Renal pelvis (tissue), 12 donors: ENCODE measurements around the gene SUMO2. TPM values are rescaled to one million over a fixed set of nuclear protein-coding genes. Genes with fewer than 3 reads are reported as not detected.
A peak's percentile ranks its signal among the peaks of the same experiment; 100 is the strongest.
"Not testable (repeated sequence)": the region's sequence is repeated elsewhere in the genome, so short reads cannot be mapped to it uniquely, and the experiment has no call there.

ENCODE experiments used
- DNase-seq: peaks from one replicate; pipeline ENCODE4 v3.0.0-alpha.2; 2013
- long read RNA-seq, 16 experiments: transcript quantifications; one replicate each; lab custom pipeline, GENCODE V29; 2026
- polyA plus RNA-seq, 3 donors: library from polyadenylated mRNA; unstranded; fragments of 120-200 nt; gene quantifications; one replicate each; pipeline ENCODE4 v1.2.1, GENCODE V29; 2013; ENCODE audit not compliant: insufficient read length in 3 of 3

The SUMO2 gene
- polyA plus RNA-seq: 100 to 1,000 TPM; 651 to 676 (median 657) TPM
- long read RNA-seq, donor 1, transcript SUMO2-202 (4 exons, 3,190 nt): major isoform, 334 of 369 reads
- long read RNA-seq, donor 1, transcript SUMO2-203 (4 exons, 490 nt): minor isoform, 9 of 369 reads
- long read RNA-seq, donor 1, partial matches to known transcripts: 25 of 369 reads
- long read RNA-seq, donor 1, other reads (novel, unspliced or antisense): 0 of 369 reads
- long read RNA-seq, donor 2, transcript SUMO2-202 (4 exons, 3,190 nt): major isoform, 478 of 506 reads
- long read RNA-seq, donor 2, transcript SUMO2-203 (4 exons, 490 nt): minor isoform, 8 of 506 reads
- long read RNA-seq, donor 2, partial matches to known transcripts: 18 of 506 reads
- long read RNA-seq, donor 2, other reads (novel, unspliced or antisense): 0 of 506 reads
- long read RNA-seq, donor 3, transcript SUMO2-202 (4 exons, 3,190 nt): major isoform, 378 of 401 reads
- long read RNA-seq, donor 3, partial matches to known transcripts: 16 of 401 reads
- long read RNA-seq, donor 3, other reads (novel, unspliced or antisense): 0 of 401 reads
- long read RNA-seq, donor 4, transcript SUMO2-202 (4 exons, 3,190 nt): major isoform, 440 of 466 reads
- long read RNA-seq, donor 4, partial matches to known transcripts: 22 of 466 reads
- long read RNA-seq, donor 4, other reads (novel, unspliced or antisense): 0 of 466 reads
- long read RNA-seq, donor 5, transcript SUMO2-202 (4 exons, 3,190 nt): major isoform, 199 of 207 reads
- long read RNA-seq, donor 5, partial matches to known transcripts: 5 of 207 reads
- long read RNA-seq, donor 5, other reads (novel, unspliced or antisense): 0 of 207 reads
- long read RNA-seq, donor 6, transcript SUMO2-202 (4 exons, 3,190 nt): major isoform, 265 of 303 reads
- long read RNA-seq, donor 6, transcript SUMO2-203 (4 exons, 490 nt): minor isoform, 9 of 303 reads
- long read RNA-seq, donor 6, partial matches to known transcripts: 28 of 303 reads
- long read RNA-seq, donor 6, other reads (novel, unspliced or antisense): 0 of 303 reads
- long read RNA-seq, donor 7, transcript SUMO2-202 (4 exons, 3,190 nt): major isoform, 406 of 432 reads
- long read RNA-seq, donor 7, partial matches to known transcripts: 20 of 432 reads
- long read RNA-seq, donor 7, other reads (novel, unspliced or antisense): 0 of 432 reads
- long read RNA-seq, donor 8, transcript SUMO2-202 (4 exons, 3,190 nt): major isoform, 230 of 254 reads
- long read RNA-seq, donor 8, transcript SUMO2-203 (4 exons, 490 nt): minor isoform, 6 of 254 reads
- long read RNA-seq, donor 8, partial matches to known transcripts: 17 of 254 reads
- long read RNA-seq, donor 8, other reads (novel, unspliced or antisense): 0 of 254 reads
- long read RNA-seq, donor 9, transcript SUMO2-202 (4 exons, 3,190 nt): major isoform, 474 of 510 reads
- long read RNA-seq, donor 9, transcript SUMO2-201 (3 exons, 809 nt): minor isoform, 5 of 510 reads
- long read RNA-seq, donor 9, partial matches to known transcripts: 28 of 510 reads
- long read RNA-seq, donor 9, other reads (novel, unspliced or antisense): 0 of 510 reads
- long read RNA-seq, donor 10, transcript SUMO2-202 (4 exons, 3,190 nt): major isoform, 316 of 339 reads
- long read RNA-seq, donor 10, partial matches to known transcripts: 19 of 339 reads
- long read RNA-seq, donor 10, other reads (novel, unspliced or antisense): 0 of 339 reads
- long read RNA-seq, donor 11, transcript SUMO2-202 (4 exons, 3,190 nt): major isoform, 267 of 315 reads
- long read RNA-seq, donor 11, partial matches to known transcripts: 41 of 315 reads
- long read RNA-seq, donor 11, other reads (novel, unspliced or antisense): 5 of 315 reads
- long read RNA-seq, donor 12, transcript SUMO2-202 (4 exons, 3,190 nt): major isoform, 497 of 532 reads
- long read RNA-seq, donor 12, partial matches to known transcripts: 29 of 532 reads
- long read RNA-seq, donor 12, other reads (novel, unspliced or antisense): 0 of 532 reads
- long read RNA-seq, donor 13, transcript SUMO2-202 (4 exons, 3,190 nt): major isoform, 251 of 286 reads
- long read RNA-seq, donor 13, partial matches to known transcripts: 31 of 286 reads
- long read RNA-seq, donor 13, other reads (novel, unspliced or antisense): 0 of 286 reads
- long read RNA-seq, donor 14: 0 reads
- long read RNA-seq, donor 15: 0 reads
- long read RNA-seq, donor 16, transcript SUMO2-203 (4 exons, 490 nt): minor isoform, 10 of 519 reads
- long read RNA-seq, donor 16, transcript SUMO2-202 (4 exons, 3,190 nt): major isoform, 491 of 519 reads
- long read RNA-seq, donor 16, partial matches to known transcripts: 14 of 519 reads
- long read RNA-seq, donor 16, other reads (novel, unspliced or antisense): 0 of 519 reads

DNA sequence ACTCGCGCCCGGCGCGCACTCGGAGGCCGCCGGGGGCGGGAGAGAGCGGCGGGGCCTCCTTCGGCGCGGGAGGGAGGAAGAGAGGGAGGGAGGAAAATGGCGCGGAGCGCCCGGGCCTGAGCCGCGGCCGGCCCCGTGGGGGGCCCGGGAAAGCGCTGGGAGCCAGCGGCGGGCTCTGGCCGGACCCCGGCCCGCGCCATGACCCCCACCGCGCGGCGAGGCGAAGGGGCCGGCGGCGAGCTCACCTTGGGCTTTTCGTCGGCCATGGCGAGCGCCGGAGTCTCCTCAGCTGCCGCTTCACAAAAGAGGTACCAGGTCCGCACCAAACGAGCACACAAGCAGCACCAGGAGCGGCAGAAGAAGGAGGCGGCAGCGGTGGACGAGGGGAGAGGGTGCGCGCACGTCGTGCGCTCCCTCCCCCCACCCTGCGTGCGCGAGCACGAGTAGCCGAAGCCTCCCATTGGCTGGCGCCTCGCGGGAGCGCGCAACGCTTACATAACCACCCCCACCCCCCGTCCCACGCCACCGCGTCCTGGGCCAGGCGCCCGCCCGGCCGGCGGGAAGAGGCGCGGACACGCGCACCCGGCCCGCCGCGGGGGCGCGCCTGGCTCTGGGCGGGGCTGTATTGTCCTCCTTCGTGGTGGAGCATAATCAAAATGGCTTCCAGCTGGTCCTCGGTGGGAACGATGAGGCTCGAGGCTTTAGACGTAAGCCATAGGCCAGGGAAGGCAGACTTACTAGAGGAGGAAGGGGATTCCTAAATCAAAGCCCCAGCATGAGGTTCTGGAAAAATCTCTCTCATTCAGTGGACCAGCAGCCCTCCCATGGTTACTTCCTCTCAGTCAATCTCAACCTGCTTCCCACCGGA is at the start of gene SUMO2:
SUMO2 (minus strand) TSS at position 391 of the 868 bp plus-strand sequence; CDS start at position 266, 125 bp downstream.
- peak; percentile 94 for DNase-seq

DNA sequence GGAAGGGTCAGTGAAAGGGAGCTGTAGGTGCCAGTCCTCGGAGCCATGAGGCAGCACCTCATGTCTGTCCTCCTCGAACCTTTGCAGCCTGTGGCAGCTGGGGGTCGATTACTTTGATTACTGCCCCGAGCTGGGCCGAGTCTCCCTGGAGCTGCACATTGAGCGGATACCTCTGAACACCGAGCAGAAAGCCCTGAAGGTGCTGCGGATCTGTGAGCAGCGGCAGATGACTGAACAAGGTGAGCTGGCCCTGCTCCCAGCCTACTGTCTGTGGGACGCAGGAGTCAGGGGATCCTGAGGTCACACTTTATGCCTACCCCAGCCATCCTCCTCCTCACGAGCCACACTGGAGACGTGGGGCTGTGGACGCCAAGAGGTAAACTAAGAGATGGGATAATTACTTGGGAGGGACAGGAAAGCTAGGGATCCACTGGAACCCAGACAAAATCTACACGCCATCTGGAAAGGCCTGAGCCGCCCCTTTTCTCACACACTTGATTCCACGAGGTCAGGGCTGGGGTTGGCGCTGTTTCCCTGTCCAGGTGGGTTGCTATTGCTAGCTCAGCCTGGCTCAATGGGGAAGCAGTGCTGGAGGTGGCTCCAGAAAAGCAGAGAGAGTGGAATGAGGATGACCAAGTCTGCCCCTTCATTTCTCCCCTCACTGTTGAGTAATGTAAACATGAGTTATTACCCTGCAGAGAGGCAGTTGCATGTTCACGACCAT is 49.1 kb upstream of the SUMO2 start:
- DNase-seq: no peak

DNA sequence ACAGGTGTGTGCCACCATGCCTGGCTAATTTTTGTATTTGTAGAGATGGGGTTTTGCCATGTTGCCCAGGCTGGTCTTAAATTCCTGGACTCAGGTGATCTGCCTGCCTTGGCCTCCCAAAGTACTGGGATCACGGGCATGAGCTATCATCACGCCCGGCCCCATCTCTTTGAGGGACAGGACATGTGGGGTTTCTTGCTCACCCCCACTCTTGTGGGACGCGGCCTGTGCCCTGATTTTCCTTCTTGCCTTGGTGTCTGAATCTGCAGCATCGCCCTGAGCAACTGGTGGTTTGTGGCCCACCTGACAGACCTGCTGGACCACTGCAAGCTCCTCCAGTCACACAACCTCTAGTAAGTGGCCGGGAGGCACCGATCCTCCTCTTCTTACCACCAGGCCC is 48.3 kb upstream of the SUMO2 start:
- DNase-seq: no peak

DNA sequence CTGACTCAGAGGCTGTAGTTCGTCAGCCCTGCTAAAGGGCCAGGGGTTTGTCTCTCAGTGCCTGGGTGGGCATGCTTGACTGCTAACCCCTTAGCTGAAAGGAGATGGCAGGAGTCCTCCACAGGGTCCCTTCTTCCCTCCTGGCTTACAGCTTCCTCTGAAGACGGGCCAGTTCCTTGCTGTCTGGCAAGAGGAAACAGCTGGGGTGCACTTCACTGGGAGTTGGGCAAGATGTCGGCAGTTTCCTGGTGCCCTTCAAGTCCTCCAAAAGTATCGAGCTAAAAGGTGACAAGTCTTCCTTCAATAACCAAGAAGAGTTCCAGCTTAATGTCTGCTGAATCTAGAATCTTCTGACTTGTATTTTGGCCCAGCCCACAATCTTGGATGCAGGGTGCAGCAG is 46.1 kb upstream of the SUMO2 start:
- DNase-seq: no peak

DNA sequence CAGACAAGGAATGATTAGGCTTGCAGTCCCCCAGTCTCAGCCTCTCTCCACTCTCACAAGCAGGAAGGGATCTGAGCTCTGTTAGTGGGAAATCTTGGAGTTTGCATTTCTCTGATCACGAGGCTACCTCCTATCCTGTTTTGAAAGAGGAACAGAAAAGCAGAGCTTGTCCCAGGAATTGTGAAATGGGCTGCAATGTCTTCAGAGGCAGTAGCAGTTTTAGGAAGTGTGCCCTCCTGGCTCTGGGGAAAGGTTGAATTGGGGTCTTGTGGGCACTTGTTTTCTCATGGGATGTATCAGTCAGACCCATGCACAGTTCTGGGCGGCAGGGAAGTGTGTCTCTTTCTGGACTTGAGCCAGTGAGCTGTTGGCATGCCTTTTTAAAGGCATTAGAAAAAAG is 45.5 kb upstream of the SUMO2 start:
- no peak for DNase-seq

DNA sequence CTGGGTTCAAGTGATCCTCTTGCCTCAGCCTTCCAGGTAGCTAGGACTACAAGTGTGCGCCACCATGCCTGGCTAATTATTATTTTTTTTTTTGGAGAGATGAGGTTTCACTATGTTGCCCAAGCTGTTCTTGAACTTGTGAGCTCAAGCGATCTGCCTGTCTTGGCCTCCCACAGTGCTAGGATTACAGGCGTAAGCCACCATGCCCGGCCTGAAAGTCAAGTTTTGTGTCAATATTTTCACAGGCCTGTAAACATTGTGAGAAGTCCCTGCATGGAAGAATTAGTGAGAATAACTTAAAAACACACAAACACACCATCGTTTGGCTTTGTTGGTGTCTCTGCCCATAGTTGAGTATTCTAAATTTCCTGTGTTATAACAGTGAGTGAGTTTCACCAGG is 45.0 kb upstream of the SUMO2 start:
- no peak for DNase-seq

DNA sequence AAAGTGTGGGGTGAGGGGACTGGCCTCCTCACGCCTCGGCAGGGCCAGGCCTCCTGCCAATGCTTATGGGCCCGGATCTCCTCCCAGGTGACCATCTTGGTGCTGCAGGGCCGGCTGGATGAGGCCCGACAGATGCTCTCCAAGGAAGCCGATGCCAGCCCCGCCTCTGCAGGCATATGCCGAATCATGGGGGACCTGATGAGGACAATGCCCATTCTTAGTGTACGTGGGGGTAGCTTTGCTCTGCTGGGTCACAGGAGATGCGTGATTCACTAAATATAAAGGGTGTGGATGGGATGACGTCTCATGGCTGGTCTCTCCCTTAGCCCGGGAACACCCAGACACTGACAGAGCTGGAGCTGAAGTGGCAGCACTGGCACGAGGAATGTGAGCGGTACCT is 42.3 kb upstream of the SUMO2 start:
- DNase-seq: no peak

DNA sequence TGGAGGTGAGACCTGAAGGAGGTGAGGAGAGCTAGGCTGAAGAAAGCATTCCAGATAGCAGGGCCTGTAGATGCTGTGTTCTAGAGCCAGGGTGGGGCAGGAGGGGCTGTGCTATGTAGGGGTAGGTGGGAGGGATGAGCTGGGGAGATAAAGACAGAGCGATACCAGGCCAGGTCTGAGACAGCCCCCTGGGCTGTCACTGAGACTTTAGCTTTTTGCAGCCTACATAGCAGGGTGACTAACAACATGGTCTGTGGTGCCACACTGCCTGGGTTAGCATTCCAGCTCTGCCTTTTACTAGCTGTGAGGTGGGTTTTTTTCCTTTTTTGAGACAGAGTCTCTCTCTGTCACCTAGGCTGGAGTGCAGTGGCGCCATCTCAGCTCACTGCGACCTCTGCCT is 37.1 kb upstream of the SUMO2 start:
- DNase-seq: no peak

DNA sequence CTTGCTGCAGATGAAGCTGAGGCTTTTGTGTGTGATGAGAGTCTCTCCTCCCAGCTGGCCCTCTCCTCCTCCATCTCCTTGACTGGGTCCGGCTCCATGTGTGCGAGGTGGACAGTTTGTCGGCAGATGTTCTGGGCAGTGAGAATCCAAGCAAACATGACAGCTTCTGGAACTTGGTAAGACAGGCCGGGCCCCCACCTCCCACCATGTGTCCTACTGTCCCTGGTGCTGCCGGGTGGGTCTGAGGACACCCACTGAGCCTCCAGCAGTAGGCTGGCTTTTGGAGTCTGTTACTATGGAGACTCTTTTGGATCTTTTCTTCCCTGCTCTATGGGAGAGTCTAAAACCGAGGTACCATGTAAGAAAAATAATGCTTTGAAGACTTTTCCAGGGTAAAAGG is 35.4 kb upstream of the SUMO2 start:
- DNase-seq: no peak

DNA sequence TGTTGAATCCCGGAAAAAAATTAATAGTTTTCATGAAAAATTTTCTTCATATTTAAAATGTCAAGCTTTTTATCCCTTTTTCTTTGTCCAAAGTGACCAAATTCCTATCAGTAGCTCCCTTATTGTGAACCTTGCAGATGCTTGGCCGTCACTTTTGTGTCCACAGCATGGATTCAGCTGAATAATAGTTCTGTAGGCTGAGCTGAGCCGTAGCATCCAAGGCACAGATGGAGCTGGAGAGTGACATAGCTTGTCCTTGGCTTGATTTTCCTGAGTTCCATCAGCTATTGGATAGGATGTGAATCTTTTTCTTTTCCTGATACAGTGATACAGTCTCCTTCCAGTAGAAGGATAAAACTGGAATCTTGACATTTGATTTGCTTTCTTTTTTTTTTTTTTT is 26.3 kb upstream of the SUMO2 start:
- DNase-seq: no peak

DNA sequence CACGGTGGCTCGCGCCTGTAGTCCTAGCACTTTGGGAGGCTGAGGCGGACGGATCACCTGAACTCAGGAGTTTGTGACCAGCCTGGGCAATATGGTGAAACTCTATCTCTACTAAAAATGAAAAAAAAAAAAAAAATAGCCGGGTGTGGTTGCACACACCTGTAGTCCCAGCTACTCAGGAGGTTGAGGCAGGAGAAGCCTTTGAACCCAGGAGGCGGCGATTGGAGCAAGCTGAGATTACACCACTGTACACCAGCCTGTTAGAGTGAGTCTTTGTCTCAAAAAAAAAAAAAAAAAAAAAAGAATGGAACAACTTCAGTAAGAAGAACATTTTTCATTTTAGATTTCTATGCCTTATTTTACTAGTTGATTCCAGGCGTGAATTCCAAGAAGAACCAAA is 25.4 kb upstream of the SUMO2 start:
- no peak for DNase-seq

DNA sequence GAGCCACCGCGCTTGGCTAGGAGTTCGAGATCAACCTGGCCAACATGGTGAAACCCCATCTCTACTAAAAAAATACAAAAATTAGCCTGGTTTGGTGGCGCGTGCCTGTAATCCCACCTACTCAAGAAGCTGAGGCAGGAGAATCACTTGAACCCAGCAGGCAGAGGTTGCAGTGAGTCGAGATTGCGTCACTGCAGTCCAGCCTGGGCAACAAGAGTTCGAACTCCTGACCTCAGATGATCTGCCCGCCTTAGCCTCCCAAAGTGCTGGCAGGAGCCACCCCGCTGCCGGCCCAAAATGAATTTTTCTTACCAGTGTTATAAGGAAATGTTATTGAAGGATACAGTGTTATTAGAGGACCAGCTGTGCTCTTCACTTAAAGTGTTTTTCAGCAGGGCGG is 25.0 kb upstream of the SUMO2 start:
- DNase-seq: no peak

DNA sequence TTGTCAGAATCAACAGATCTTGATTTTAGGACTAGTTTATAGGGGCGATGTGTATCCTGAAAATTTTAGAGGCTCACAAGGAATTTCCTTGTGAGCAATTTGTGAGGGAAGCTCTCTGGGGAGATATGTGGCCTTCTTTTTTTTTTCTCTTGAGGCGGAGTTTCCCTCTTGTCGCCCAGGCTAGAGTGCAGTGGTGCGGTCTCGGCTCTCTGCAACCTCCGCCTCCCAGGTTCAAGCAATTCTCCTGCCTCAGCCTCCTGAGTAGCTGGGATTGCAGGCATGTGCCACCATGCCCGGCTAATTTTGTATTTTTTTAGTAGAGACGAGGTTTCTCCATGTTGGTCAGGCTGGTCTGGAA is 24.3 kb upstream of the SUMO2 start:
- not testable (repeated sequence) for DNase-seq

DNA sequence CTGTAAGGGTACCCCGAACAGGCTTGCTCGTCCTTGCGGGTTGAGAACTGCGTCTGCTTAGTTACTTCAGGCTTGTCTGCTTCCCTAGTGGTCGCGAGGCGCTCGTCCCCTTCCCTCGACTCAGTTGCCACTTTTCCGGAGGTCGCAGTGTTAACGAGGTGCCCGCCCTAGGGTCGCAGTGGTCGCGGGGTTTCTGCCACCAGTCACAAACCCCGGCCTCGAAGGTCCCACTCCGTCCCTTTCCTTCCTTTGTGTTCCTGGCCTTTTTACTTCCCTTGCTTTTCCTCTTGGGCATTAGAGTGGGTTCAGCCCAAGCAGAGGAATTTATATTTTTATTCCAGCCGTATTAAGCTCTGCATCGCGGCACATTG is 23.0 kb upstream of the SUMO2 start:
- no peak for DNase-seq

DNA sequence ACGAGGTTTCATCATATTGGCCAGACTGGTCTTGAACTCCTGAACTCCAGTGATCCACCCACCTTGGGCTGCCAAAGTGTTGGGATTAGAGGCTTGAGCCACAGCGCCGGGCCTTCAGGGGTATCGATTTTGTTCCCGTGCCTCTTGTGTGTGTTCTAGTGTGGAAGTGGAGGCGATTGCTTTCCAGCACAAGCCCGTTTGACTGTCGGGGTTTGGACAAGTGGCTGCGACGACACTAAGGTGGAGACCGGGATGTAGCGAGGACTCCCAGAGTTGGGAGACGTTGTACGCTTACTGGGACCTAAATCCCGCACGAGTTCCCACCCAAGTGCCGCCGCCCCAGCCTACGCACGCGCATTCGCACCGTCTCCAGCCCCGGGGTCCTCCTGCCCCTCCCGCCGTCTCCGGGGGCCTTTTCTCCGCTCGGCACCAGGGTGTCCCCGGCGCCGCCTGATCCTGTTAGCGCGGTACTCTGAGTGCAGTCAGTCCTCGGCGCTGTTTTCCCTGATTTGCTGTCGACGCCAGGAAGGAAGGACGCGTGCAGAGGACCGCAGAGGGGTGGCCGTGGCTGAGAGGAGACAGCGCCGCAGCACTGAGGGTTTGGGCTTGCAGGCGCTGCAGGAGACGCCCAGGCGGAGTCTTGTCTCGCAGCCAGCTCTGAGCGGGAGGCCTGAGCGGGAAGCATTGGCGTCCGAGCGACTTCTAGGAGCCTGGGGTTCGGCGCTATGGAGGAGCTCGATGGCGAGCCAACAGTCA is 22.5 kb upstream of the SUMO2 start, which contains the start of gene NUP85:
NUP85 (plus strand) TSS at position 643 of the 756 bp plus-strand sequence; CDS start at position 726, 83 bp downstream.
- peak; percentile 95 for DNase-seq

DNA sequence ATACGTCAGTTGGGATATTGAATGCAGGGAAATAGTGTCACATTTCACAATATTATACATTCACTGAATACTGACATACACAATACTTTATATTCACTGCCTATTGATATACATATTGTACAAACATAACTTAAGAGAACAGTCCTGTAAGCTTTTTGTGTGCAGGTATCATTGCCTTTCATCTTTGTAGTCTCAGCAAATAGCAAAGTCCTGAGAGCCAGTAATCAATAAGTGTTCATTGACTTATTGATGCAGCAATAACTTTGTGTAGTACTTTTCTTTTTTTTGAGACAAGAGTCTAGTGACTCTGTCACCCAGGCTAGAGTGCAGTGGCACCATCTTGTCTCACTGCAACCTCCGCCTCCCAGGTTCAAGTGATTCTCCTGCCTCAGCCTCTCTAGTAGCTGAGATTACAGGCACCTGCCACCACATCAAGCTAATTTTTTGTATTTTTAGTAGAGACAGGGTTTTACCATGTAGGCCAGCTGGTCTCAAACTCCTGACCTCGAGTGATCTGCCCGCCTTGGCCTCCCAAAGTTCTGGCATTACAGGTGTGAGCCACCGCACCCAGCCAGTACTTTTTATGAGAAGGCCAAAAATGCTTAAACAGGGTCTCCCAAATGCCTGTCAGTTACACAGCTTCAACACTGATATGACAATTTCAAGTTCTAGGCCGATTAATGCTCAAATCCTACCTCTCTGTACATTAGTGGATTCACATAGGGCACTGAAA is 17.3 kb upstream of the SUMO2 start:
- no peak for DNase-seq
